Stomach (tissue), 9 donors: ENCODE results near the gene SKA2. TPM values are rescaled to one million over a fixed set of nuclear protein-coding genes. Genes with fewer than 3 reads are reported as not detected.
A peak's percentile ranks its signal among the peaks of the same experiment; 100 is the strongest.

Experiments
- DNase-seq, 2 donors: peaks; one replicate each; pipeline versions ENCODE4 v3.0.0 to v3.0.0-alpha.2; 2013 to 2019
- H3K27ac ChIP-seq, 5 donors: fragments of 200-600 bp in 4 of 5; sonication (generic) in 4 of 5; one replicate each; pipeline ENCODE4 v1.5.1; 2013 to 2019; ENCODE audit warnings: mild to moderate bottlenecking in 1 of 5, moderate library complexity in 1 of 5
- H3K27me3 ChIP-seq, 3 donors: fragments of 200-600 bp; sonication (generic); one replicate each; pipeline ENCODE4 v1.5.1; 2017 to 2019; ENCODE audit warnings: mixed run types in 1 of 3
- H3K36me3 ChIP-seq, 4 donors: fragments of 200-600 bp; sonication (generic); 1 replicate in 3 of 4; 2 replicates in 1 of 4; pipeline ENCODE4 v1.5.1; 2016 to 2019
- H3K4me1 ChIP-seq, 4 donors: fragments of 200-600 bp; sonication (generic); one replicate each; pipeline ENCODE4 v1.5.1; 2016 to 2019
- H3K4me3 ChIP-seq, 4 donors: fragments of 200-600 bp; sonication (generic) in 3 of 4; one replicate each; pipeline ENCODE4 v1.5.1; 2016 to 2019; ENCODE audit warnings: mild to moderate bottlenecking in 1 of 4
- H3K9me3 ChIP-seq, 4 donors: fragments of 200-600 bp; sonication (generic); one replicate each; pipeline ENCODE4 v1.5.1; 2016 to 2019
- EP300 ChIP-seq: sonication (generic); formaldehyde crosslinking; IDR thresholded peaks from one replicate; pipeline ENCODE4 v1.6.1; 2017; ENCODE audit warnings: antibody characterized with exemption
- POLR2A ChIP-seq, 4 donors: fragments of 450-650 bp; IDR thresholded peaks; one replicate each; pipeline ENCODE4 v1.6.1; 2016; ENCODE audit warnings: antibody characterized with exemption in 4 of 4, control low read depth in 2 of 4, mild to moderate bottlenecking in 1 of 4, moderate library complexity in 1 of 4
- POLR2AphosphoS5 ChIP-seq, 3 donors: sonication (generic); formaldehyde crosslinking; IDR thresholded peaks; one replicate each; pipeline ENCODE4 v1.6.1; 2016; ENCODE audit warnings: antibody characterized with exemption in 3 of 3
- WGBS, 5 donors: extraction: QIAGEN DNeasy Blood & Tissue Kit in 3 of 5; methylation state at CpG; one replicate each; pipeline versions ENCODE4 v1.1.5 to v1.1.7; 2013 to 2018; 5-methylcytosine and 5-hydroxymethylcytosine counted together
- intact Hi-C: fragments of 100-400 bp; cut with DNase I; formaldehyde crosslinking; loops from one replicate; pipeline ENCODE4 v1.15.1; 2023; ENCODE audit warnings: low total_unique reads
- polyA plus RNA-seq, 3 donors: library from polyadenylated mRNA; stranded (reverse); fragments of 200-250 nt; gene quantifications; one replicate each; pipeline ENCODE4 v1.2.3, GENCODE V29; 2013
- total RNA-seq, 5 donors: library from RNA; depleted of rRNA; stranded (reverse); fragments of >200 nt; gene quantifications; one replicate each; pipeline versions ENCODE4 v1.1.0 to v1.2.3, GENCODE V29; 2014 to 2016
- TF ChIP-seq, protein P1 (sequence below), 7 experiments: fragments of 450-650 bp in 4 of 7; fragments of 200-600 bp in 3 of 7; sonication (generic) in 3 of 7; IDR thresholded peaks; one replicate each; pipeline ENCODE4 v1.5.1; 2016 to 2019; ENCODE audit warnings: antibody characterized with exemption in 7 of 7, control low read depth in 2 of 7, mild to moderate bottlenecking in 1 of 7
- donor health status: healthy with polysubstance abuse.
- donor health status: Bipolar disorder and iron deficiency.
- donor health status: healthy.

Gene SKA2
- total and polyA plus RNA-seq, 8 donors = 7.6 to 72.1 (median 34.5) TPM; not detected in 1

GRCh38 chr17:59115474-59115873 lies 39.5 kb downstream of the SKA2 start:
- Histone ChIP-seq H3K4me3 (no peak overlapping the region), H3K27ac (no peak overlapping the region), H3K4me1 (no peaks in the 10 kb centered on the region), H3K36me3 (peaks cover 11 to 56% (median 43%) of the 10 kb centered on the region in 4 donors), H3K9me3 (no peaks in the 10 kb centered on the region), H3K27me3 (no peaks in the 10 kb centered on the region)
- 94 to 99% (median 95%) methylated on average over 9 of the region's 9 CpGs for WGBS, 5 donors
- TF ChIP-seq POLR2AphosphoS5 (IDR thresholded peaks at IDR 0.05) = no peak
- no peak for TF ChIP-seq POLR2A (IDR thresholded peaks at IDR 0.05)
- no peak for TF ChIP-seq EP300
- TF ChIP-seq, protein P1, sequence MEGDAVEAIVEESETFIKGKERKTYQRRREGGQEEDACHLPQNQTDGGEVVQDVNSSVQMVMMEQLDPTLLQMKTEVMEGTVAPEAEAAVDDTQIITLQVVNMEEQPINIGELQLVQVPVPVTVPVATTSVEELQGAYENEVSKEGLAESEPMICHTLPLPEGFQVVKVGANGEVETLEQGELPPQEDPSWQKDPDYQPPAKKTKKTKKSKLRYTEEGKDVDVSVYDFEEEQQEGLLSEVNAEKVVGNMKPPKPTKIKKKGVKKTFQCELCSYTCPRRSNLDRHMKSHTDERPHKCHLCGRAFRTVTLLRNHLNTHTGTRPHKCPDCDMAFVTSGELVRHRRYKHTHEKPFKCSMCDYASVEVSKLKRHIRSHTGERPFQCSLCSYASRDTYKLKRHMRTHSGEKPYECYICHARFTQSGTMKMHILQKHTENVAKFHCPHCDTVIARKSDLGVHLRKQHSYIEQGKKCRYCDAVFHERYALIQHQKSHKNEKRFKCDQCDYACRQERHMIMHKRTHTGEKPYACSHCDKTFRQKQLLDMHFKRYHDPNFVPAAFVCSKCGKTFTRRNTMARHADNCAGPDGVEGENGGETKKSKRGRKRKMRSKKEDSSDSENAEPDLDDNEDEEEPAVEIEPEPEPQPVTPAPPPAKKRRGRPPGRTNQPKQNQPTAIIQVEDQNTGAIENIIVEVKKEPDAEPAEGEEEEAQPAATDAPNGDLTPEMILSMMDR (IDR thresholded peaks at IDR 0.05) = no peak
- DNase-seq = no peak
- intact Hi-C loops = no loop called here

DNA sequence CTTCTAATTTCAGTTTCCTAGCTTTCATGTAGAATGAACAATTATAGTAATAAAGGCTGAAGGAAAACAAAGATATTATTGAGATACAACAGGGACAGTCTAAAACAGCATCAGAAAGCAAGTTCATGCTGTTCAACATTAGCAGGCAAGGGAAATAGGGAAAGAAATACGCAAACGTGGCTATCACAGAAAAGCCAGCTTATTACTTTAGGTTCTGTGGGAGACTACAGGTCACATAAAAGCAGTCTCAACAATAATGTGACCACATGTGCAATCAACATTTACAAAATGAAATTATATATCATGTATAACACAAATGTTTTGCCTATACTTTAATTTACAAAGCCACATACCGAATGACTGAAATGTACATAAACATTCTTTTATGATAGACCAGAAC lies 43.4 kb downstream of the SKA2 start:
- H3K36me3 ChIP-seq = peaks cover 4 to 31% (median 21%) of the 10 kb centered on the region in 4 donors
- 80 to 90% (median 87%) methylated on average over 3 of the region's 3 CpGs for WGBS, 5 donors
- H3K27ac ChIP-seq = no peak overlapping the region
- intact Hi-C loops = no loop called here
- H3K9me3 ChIP-seq = no peaks in the 10 kb centered on the region
- H3K27me3 ChIP-seq = no peaks in the 10 kb centered on the region
- TF ChIP-seq POLR2A (IDR thresholded peaks at IDR 0.05) (no peak), POLR2AphosphoS5 (IDR thresholded peaks at IDR 0.05) (no peak), EP300 (no peak)
- TF ChIP-seq, protein P1 (IDR thresholded peaks at IDR 0.05) = no peak
- DNase-seq = no peak
- H3K4me3 ChIP-seq = no peak overlapping the region
- peaks cover 6 to 22% (median 14%) of the 10 kb centered on the region in 4 donors for H3K4me1 ChIP-seq

DNA sequence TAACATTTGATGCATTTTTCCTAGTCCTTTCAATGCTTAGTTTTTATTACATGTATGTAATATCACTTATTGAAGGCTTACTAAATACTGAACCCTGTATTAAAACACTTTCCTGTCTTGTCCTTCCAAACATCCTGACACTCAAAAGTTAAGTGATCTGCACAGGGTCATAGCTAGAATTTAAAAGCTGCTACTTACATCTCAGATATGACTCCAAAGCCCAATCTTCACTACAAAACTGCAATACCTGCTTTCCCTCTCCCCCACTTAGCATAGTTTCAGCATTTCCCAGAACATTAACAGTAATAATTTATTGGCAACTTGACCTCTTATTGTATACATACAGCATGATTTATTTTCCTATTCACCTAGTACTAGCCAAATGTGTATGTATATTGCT lies 44.0 kb downstream of the SKA2 start:
- no peak for DNase-seq
- intact Hi-C loops = no loop called here
- Histone ChIP-seq H3K4me1 (peaks cover 6 to 23% (median 15%) of the 10 kb centered on the region in 4 donors), H3K27ac (no peak overlapping the region), H3K9me3 (no peaks in the 10 kb centered on the region), H3K36me3 (peaks cover 4 to 28% (median 21%) of the 10 kb centered on the region in 4 donors), H3K27me3 (no peaks in the 10 kb centered on the region), H3K4me3 (no peak overlapping the region)
- TF ChIP-seq, protein P1 (IDR thresholded peaks at IDR 0.05) = no peak
- TF ChIP-seq POLR2A (IDR thresholded peaks at IDR 0.05) (no peak), EP300 (no peak), POLR2AphosphoS5 (IDR thresholded peaks at IDR 0.05) (no peak)

DNA sequence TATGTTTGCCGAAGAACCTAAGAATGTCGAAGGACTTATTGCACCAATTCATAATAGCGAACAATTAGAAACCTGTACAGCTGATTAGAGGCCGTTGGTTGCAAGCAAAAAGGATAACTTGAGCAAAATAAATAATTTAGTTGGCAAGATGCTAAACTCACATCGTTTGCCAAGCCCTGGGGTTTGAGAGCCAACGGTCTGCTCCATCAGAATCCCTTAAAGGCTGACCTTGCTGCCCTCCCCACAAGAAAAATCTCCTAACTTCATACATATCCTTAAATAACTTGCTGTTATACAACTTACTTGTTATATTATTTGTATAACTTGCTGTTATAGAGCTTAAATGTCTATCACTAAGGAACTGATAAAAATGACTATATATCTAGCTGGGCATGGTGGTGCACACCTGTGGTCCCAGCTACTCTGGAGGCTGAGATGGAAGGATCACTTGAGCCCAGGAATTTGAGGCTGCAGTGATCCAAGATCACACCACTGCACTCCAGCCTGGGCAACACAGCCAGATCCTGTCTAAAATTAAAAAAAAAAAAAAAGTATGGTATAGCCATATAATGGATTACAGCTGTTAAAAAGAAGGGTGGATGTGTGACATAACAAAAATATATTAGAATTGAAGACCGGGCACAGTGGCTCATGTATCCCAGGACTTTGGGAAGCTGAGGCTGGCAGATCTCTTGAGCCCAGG lies 46.4 kb downstream of the SKA2 start:
- Histone ChIP-seq H3K27ac (no peak overlapping the region), H3K36me3 (peaks cover 4 to 19% (median 15%) of the 10 kb centered on the region in 4 donors), H3K9me3 (no peaks in the 10 kb centered on the region), H3K4me3 (no peak overlapping the region), H3K27me3 (no peaks in the 10 kb centered on the region), H3K4me1 (peaks cover 12 to 47% (median 27%) of the 10 kb centered on the region in 4 donors)
- intact Hi-C loops = no loop called here
- peak in 1 of 2 donors; percentile 5 for DNase-seq
- 60 to 77% (median 66%) methylated on average over 7 of the region's 7 CpGs for WGBS, 5 donors
- TF ChIP-seq POLR2A (IDR thresholded peaks at IDR 0.05) (no peak), POLR2AphosphoS5 (IDR thresholded peaks at IDR 0.05) (no peak), EP300 (no peak)
- TF ChIP-seq, protein P1 (IDR thresholded peaks at IDR 0.05) = no peak
